ENCODE results near the gene CTSS. TPM values are rescaled to one million over a fixed set of nuclear protein-coding genes. Genes with fewer than 3 reads are reported as not detected.
A peak's percentile ranks its signal among the peaks of the same experiment; 100 is the strongest.

The CTSS gene
- total RNA-seq, 2 experiments from 2014 or later: 38.7 to 40.6 TPM

DNA sequence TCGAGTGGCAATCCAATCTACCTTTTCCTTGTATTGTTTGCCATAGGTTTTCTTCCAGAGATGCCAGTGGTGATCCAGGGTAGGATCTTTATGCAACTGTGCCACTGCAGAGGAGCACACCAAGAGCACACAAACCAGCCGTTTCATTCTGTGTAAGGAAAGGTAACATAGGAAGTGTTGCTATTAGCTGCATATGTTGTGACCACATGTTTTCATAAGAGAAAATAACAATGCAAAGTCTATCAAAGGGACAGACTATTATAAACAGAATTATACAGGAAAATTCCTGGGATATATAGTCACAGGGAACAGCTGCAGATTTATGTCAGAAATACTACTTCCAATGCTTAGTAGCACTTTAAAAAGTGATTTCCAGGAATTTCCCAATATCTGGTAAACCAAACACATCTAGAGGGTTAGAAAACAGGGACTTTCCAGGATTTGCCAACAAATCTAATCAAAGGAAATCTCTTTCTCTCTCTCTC lies 919 bp downstream of the CTSS start:
- H3K4me3 ChIP-seq (ENCODE audit: low read depth, low read length, poor library complexity, severe bottlenecking): peak overlapping the region; percentile 87
- peak overlapping the region; percentile 80 for H3K27ac ChIP-seq (ENCODE audit: low read depth, low read length, poor library complexity, severe bottlenecking)
- no peaks in the 10 kb centered on the region for H4K20me1 ChIP-seq (ENCODE audit: insufficient read depth, low read length)
- peak overlapping the region; percentile 94; the same call in 1 of the 2 replicates for H2AFZ ChIP-seq (ENCODE audit: low read length)
- peak overlapping the region; percentile 84 for H3K4me2 ChIP-seq (ENCODE audit: low read length)
- peak; percentile 44 for DNase-seq (ENCODE audit: low spot score)
- no peak for TF ChIP-seq EZH2phosphoT487 (IDR thresholded peaks at IDR 0.05; ENCODE audit: borderline replicate concordance, low read depth, low read length)
- TF ChIP-seq, protein P1, sequence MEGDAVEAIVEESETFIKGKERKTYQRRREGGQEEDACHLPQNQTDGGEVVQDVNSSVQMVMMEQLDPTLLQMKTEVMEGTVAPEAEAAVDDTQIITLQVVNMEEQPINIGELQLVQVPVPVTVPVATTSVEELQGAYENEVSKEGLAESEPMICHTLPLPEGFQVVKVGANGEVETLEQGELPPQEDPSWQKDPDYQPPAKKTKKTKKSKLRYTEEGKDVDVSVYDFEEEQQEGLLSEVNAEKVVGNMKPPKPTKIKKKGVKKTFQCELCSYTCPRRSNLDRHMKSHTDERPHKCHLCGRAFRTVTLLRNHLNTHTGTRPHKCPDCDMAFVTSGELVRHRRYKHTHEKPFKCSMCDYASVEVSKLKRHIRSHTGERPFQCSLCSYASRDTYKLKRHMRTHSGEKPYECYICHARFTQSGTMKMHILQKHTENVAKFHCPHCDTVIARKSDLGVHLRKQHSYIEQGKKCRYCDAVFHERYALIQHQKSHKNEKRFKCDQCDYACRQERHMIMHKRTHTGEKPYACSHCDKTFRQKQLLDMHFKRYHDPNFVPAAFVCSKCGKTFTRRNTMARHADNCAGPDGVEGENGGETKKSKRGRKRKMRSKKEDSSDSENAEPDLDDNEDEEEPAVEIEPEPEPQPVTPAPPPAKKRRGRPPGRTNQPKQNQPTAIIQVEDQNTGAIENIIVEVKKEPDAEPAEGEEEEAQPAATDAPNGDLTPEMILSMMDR (conservative IDR thresholded peaks at IDR 0.05; ENCODE audit: low read length): no peak
- intact Hi-C loops (cut with micrococcal nuclease; ENCODE audit: unreplicated experiment): loop anchor here (1.0 to 5.0 kb wide), 2 partner anchors 158 to 202 kb away; no protein-coding TSS in a partner anchor
- H3K79me2 ChIP-seq (ENCODE audit: insufficient read depth, low read depth, low read length): peaks cover 59% of the 10 kb centered on the region
- POLR2A ChIA-PET: interaction anchor here (0.6 to 1.4 kb wide), 3 partner anchors 9 to 48 kb away, joined by 3 to 9 read pairs (median 4); no protein-coding TSS in a partner anchor
- H3K9me2 ChIP-seq (ENCODE audit: insufficient read depth, low read length): no peaks in the 10 kb centered on the region
- no TSS peak for BruUV-seq (replicated peaks)
- H3K36me3 ChIP-seq (ENCODE audit: insufficient read depth, low read length): peaks cover 36% of the 10 kb centered on the region
- peaks cover 12% of the 10 kb centered on the region; the same call in 1 of the 2 replicates for H3K9me3 ChIP-seq (ENCODE audit: low read length)
- CTCF ChIA-PET (ENCODE audit: unreplicated experiment): no interaction called here
- H3K4me1 ChIP-seq (ENCODE audit: insufficient read depth, low read length, poor library complexity, severe bottlenecking): peaks cover 44% of the 10 kb centered on the region

DNA sequence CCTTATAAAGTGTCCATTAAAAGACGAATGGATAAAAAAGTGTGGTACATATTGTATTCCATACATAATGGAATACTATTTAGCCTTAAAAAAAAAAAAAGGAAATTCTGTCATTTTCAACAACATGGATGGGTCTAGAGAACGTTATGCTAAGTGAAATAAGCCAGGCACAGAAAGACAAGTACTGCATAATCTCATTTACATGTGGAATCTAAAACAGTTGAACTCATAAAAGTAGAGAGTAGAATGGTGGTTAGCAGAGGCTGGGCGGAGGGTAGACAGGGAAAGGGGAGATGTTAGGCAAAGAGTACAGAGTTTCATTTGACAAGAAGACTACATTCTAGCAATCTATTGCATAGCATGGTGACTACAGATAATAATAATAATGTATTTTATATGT lies 2.6 kb downstream of the CTSS start:
- Histone ChIP-seq H3K36me3 (ENCODE audit: insufficient read depth, low read length) (peaks cover 40% of the 10 kb centered on the region), H3K4me1 (ENCODE audit: insufficient read depth, low read length, poor library complexity, severe bottlenecking) (peaks cover 36% of the 10 kb centered on the region), H3K79me2 (ENCODE audit: insufficient read depth, low read depth, low read length) (peaks cover 62% of the 10 kb centered on the region), H2AFZ (ENCODE audit: low read length) (no peak overlapping the region), H3K9me3 (ENCODE audit: low read length) (peaks cover 12% of the 10 kb centered on the region; the same call in 1 of the 2 replicates), H3K27ac (ENCODE audit: low read depth, low read length, poor library complexity, severe bottlenecking) (no peak overlapping the region), H3K4me3 (ENCODE audit: low read depth, low read length, poor library complexity, severe bottlenecking) (peak overlapping the region; percentile 87), H3K9me2 (ENCODE audit: insufficient read depth, low read length) (no peaks in the 10 kb centered on the region), H4K20me1 (ENCODE audit: insufficient read depth, low read length) (no peaks in the 10 kb centered on the region), H3K4me2 (ENCODE audit: low read length) (peak overlapping the region; percentile 84; the same call in 1 of the 2 replicates)
- intact Hi-C loops (cut with micrococcal nuclease; ENCODE audit: unreplicated experiment): no loop called here
- TF ChIP-seq, protein P1 (conservative IDR thresholded peaks at IDR 0.05; ENCODE audit: low read length): no peak
- no peak for TF ChIP-seq EZH2phosphoT487 (IDR thresholded peaks at IDR 0.05; ENCODE audit: borderline replicate concordance, low read depth, low read length)
- no TSS peak for BruUV-seq (replicated peaks)
- POLR2A ChIA-PET: interaction anchor here (0.5 kb wide), 1 partner anchor 233 kb away, joined by 4 read pairs; no protein-coding TSS in a partner anchor
- CTCF ChIA-PET (ENCODE audit: unreplicated experiment): no interaction called here
- no peak for DNase-seq (ENCODE audit: low spot score)

DNA sequence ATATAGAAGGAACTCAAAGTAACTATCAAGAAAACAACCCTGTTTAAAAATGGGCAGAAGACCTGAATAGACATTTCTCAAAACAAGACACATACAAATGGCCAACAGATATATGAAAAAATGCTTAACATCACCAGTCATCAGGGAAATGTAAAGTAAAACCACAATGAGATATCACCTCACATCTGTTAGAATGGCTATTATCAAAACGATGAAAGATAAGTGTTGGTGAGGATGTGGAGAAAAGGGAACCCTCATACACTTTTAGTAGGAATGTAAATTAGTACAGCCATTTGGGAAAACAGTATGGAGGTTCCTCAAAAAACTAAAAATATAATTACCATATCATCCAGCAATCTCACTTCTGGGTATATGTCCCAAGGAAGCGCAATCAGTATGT lies 3.0 kb downstream of the CTSS start:
- Histone ChIP-seq H3K79me2 (ENCODE audit: insufficient read depth, low read depth, low read length) (peaks cover 62% of the 10 kb centered on the region), H3K9me2 (ENCODE audit: insufficient read depth, low read length) (no peaks in the 10 kb centered on the region), H3K9me3 (ENCODE audit: low read length) (peaks cover 12% of the 10 kb centered on the region; the same call in 1 of the 2 replicates), H3K4me1 (ENCODE audit: insufficient read depth, low read length, poor library complexity, severe bottlenecking) (peaks cover 32% of the 10 kb centered on the region), H3K4me3 (ENCODE audit: low read depth, low read length, poor library complexity, severe bottlenecking) (peak overlapping the region; percentile 87), H3K27ac (ENCODE audit: low read depth, low read length, poor library complexity, severe bottlenecking) (no peak overlapping the region), H3K4me2 (ENCODE audit: low read length) (peak overlapping the region; percentile 84; the same call in 1 of the 2 replicates), H4K20me1 (ENCODE audit: insufficient read depth, low read length) (no peaks in the 10 kb centered on the region), H2AFZ (ENCODE audit: low read length) (no peak overlapping the region), H3K36me3 (ENCODE audit: insufficient read depth, low read length) (peaks cover 43% of the 10 kb centered on the region)
- no TSS peak for BruUV-seq (replicated peaks)
- intact Hi-C loops (cut with micrococcal nuclease; ENCODE audit: unreplicated experiment): no loop called here
- POLR2A ChIA-PET: no interaction called here
- CTCF ChIA-PET (ENCODE audit: unreplicated experiment): no interaction called here
- no peak for DNase-seq (ENCODE audit: low spot score)
- TF ChIP-seq, protein P1 (conservative IDR thresholded peaks at IDR 0.05; ENCODE audit: low read length): no peak
- no peak for TF ChIP-seq EZH2phosphoT487 (IDR thresholded peaks at IDR 0.05; ENCODE audit: borderline replicate concordance, low read depth, low read length)

Data from OCI-LY7 (cell line).